Measurements from ENCODE around the gene NPEPL1.

NPEPL1 gene

GRCh38 chr20:58756450-58756775 is 63.8 kb downstream of the NPEPL1 start:
- TF ChIP-seq EGR1 (IDR thresholded peaks at IDR 0.05): no peak
- TF ChIP-seq REST (IDR thresholded peaks at IDR 0.05; ENCODE audit: low read depth): no peak
- TF ChIP-seq RAD21 (IDR thresholded peaks at IDR 0.05; ENCODE audit: low read depth): no peak
- TF ChIP-seq EP300 (IDR thresholded peaks at IDR 0.05; ENCODE audit: borderline replicate concordance): no peak

GRCh38 chr20:58759947-58760346 is 67.3 kb downstream of the NPEPL1 start:
- TF ChIP-seq YY1 (IDR thresholded peaks at IDR 0.05; ENCODE audit: low read depth): no peak
- no peak for TF ChIP-seq CEBPB (IDR thresholded peaks at IDR 0.05)
- no peak for TF ChIP-seq EP300 (IDR thresholded peaks at IDR 0.05; ENCODE audit: borderline replicate concordance)
- TF ChIP-seq RAD21 (IDR thresholded peaks at IDR 0.05; ENCODE audit: low read depth): no peak
- TF ChIP-seq MAX (IDR thresholded peaks at IDR 0.05): no peak
- no peak for TF ChIP-seq USF1 (IDR thresholded peaks at IDR 0.05)
- TF ChIP-seq NFIC (IDR thresholded peaks at IDR 0.05): no peak
- no peak for TF ChIP-seq TCF12 (IDR thresholded peaks at IDR 0.05; ENCODE audit: low read depth)
- no peak for TF ChIP-seq EGR1 (IDR thresholded peaks at IDR 0.05)
- no peak for TF ChIP-seq CREB1 (IDR thresholded peaks at IDR 0.05; ENCODE audit: low read depth)
- no peak for TF ChIP-seq REST (IDR thresholded peaks at IDR 0.05; ENCODE audit: low read depth)
- TF ChIP-seq TEAD4 (IDR thresholded peaks at IDR 0.05): no peak
- TF ChIP-seq FOXM1 (IDR thresholded peaks at IDR 0.05; ENCODE audit: borderline replicate concordance, low read depth): no peak
- no peak for TF ChIP-seq TAF1 (IDR thresholded peaks at IDR 0.05; ENCODE audit: low read depth)
- TF ChIP-seq ZBTB7A (IDR thresholded peaks at IDR 0.05; ENCODE audit: low read depth): no peak

GRCh38 chr20:58760856-58761255 is 68.3 kb downstream of the NPEPL1 start:
- TF ChIP-seq REST (IDR thresholded peaks at IDR 0.05; ENCODE audit: low read depth): no peak

- no peak for TF ChIP-seq USF1 (IDR thresholded peaks at IDR 0.05)
- TF ChIP-seq ZBTB7A (IDR thresholded peaks at IDR 0.05; ENCODE audit: low read depth): no peak
- no peak for TF ChIP-seq TEAD4 (IDR thresholded peaks at IDR 0.05)
- TF ChIP-seq CEBPB (IDR thresholded peaks at IDR 0.05): no peak
- TF ChIP-seq RAD21 (IDR thresholded peaks at IDR 0.05; ENCODE audit: low read depth): no peak
- TF ChIP-seq EGR1 (IDR thresholded peaks at IDR 0.05): no peak
- TF ChIP-seq YY1 (IDR thresholded peaks at IDR 0.05; ENCODE audit: low read depth): no peak
- TF ChIP-seq TAF1 (IDR thresholded peaks at IDR 0.05; ENCODE audit: low read depth): no peak
- no peak for TF ChIP-seq TCF12 (IDR thresholded peaks at IDR 0.05; ENCODE audit: low read depth)
- no peak for TF ChIP-seq FOXM1 (IDR thresholded peaks at IDR 0.05; ENCODE audit: borderline replicate concordance, low read depth)
- TF ChIP-seq EP300 (IDR thresholded peaks at IDR 0.05; ENCODE audit: borderline replicate concordance): no peak
- no peak for TF ChIP-seq REST (IDR thresholded peaks at IDR 0.05; ENCODE audit: low read depth)
- TF ChIP-seq CREB1 (IDR thresholded peaks at IDR 0.05; ENCODE audit: low read depth): no peak
- no peak for TF ChIP-seq NFIC (IDR thresholded peaks at IDR 0.05)
- no peak for TF ChIP-seq MAX (IDR thresholded peaks at IDR 0.05)
Observed at GRCh38 chr20:58762120-58762519, 69.5 kb downstream of the NPEPL1 start.
